ENCODE measurements around the gene CCT3. TPM values are rescaled to one million over a fixed set of nuclear protein-coding genes. Genes with fewer than 3 reads are reported as not detected.

CCT3 gene
- total and polyA plus RNA-seq, 2 experiments from 2014 or later = 405 to 618 TPM

DNA sequence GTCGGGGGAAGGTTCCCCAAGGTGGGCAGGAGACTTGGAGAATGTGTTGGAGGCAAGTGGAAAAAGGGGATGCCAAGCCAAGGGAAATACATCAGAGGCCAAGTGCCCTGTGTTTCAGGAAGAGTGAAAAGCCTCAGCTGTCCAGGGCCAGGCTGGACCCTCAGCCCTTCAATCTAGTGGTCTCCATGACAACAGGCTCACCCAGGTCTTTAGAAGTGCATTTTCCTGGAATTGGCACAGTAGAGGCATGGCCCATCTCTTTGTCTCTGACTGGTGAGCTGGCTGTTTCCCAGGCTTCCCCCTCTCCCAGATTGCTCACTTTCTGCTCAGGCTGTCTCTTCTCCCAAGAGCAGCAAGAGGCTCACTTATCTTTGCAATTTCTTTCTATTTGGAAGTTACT, 20.5 kb upstream of the CCT3 start:
- Histone ChIP-seq H4K20me1 (replicated peaks; ENCODE audit: insufficient read depth) (no peaks in the 10 kb centered on the region), H3K4me3 (no peak overlapping the region), H3K27me3 (ENCODE audit: insufficient read depth) (no peaks in the 10 kb centered on the region), H3K9me2 (ENCODE audit: insufficient read depth) (no peaks in the 10 kb centered on the region), H3K36me3 (ENCODE audit: insufficient read depth) (no peaks in the 10 kb centered on the region), H3K27ac (ENCODE audit: low read depth) (no peak overlapping the region), H3K4me1 (ENCODE audit: insufficient read depth) (0 out of 2 replicates have a peak, but pooled peaks cover 4% of the 10 kb centered on the region), H3K4me2 (no peak overlapping the region), H3F3A (replicated peaks; ENCODE audit: low read depth) (0 out of 2 replicates have a peak, but pooled peaks cover 4% of the 10 kb centered on the region), H2AFZ (no peak overlapping the region), H3K79me2 (replicated peaks; ENCODE audit: insufficient read depth) (no peaks in the 10 kb centered on the region)
- TF ChIP-seq EZH2phosphoT487 (IDR thresholded peaks at IDR 0.05; ENCODE audit: unreplicated experiment) = no peak
- no peak for TF ChIP-seq EZH2 (IDR thresholded peaks at IDR 0.05; ENCODE audit: low read depth, unreplicated experiment)
- no peak for TF ChIP-seq CTCF (conservative IDR thresholded peaks at IDR 0.05; ENCODE audit: low read depth in 2 of 2)
- TF ChIP-seq, protein P1, sequence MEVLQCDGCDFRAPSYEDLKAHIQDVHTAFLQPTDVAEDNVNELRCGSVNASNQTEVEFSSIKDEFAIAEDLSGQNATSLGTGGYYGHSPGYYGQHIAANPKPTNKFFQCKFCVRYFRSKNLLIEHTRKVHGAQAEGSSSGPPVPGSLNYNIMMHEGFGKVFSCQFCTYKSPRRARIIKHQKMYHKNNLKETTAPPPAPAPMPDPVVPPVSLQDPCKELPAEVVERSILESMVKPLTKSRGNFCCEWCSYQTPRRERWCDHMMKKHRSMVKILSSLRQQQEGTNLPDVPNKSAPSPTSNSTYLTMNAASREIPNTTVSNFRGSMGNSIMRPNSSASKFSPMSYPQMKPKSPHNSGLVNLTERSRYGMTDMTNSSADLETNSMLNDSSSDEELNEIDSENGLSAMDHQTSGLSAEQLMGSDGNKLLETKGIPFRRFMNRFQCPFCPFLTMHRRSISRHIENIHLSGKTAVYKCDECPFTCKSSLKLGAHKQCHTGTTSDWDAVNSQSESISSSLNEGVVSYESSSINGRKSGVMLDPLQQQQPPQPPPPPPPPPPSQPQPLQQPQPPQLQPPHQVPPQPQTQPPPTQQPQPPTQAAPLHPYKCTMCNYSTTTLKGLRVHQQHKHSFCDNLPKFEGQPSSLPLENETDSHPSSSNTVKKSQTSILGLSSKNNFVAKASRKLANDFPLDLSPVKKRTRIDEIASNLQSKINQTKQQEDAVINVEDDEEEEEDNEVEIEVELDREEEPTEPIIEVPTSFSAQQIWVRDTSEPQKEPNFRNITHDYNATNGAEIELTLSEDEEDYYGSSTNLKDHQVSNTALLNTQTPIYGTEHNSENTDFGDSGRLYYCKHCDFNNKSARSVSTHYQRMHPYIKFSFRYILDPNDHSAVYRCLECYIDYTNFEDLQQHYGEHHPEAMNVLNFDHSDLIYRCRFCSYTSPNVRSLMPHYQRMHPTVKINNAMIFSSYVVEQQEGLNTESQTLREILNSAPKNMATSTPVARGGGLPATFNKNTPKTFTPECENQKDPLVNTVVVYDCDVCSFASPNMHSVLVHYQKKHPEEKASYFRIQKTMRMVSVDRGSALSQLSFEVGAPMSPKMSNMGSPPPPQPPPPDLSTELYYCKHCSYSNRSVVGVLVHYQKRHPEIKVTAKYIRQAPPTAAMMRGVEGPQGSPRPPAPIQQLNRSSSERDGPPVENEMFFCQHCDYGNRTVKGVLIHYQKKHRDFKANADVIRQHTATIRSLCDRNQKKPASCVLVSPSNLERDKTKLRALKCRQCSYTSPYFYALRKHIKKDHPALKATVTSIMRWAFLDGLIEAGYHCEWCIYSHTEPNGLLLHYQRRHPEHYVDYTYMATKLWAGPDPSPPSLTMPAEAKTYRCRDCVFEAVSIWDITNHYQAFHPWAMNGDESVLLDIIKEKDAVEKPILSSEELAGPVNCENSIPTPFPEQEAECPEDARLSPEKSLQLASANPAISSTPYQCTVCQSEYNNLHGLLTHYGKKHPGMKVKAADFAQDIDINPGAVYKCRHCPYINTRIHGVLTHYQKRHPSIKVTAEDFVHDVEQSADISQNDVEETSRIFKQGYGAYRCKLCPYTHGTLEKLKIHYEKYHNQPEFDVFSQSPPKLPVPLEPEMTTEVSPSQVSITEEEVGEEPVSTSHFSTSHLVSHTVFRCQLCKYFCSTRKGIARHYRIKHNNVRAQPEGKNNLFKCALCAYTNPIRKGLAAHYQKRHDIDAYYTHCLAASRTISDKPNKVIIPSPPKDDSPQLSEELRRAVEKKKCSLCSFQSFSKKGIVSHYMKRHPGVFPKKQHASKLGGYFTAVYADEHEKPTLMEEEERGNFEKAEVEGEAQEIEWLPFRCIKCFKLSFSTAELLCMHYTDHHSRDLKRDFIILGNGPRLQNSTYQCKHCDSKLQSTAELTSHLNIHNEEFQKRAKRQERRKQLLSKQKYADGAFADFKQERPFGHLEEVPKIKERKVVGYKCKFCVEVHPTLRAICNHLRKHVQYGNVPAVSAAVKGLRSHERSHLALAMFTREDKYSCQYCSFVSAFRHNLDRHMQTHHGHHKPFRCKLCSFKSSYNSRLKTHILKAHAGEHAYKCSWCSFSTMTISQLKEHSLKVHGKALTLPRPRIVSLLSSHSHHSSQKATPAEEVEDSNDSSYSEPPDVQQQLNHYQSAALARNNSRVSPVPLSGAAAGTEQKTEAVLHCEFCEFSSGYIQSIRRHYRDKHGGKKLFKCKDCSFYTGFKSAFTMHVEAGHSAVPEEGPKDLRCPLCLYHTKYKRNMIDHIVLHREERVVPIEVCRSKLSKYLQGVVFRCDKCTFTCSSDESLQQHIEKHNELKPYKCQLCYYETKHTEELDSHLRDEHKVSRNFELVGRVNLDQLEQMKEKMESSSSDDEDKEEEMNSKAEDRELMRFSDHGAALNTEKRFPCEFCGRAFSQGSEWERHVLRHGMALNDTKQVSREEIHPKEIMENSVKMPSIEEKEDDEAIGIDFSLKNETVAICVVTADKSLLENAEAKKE (CRISPR knock-in tag; IDR thresholded peaks at IDR 0.05) = no peak
- TF ChIP-seq NANOG (IDR thresholded peaks at IDR 0.05; ENCODE audit: borderline replicate concordance) = no peak
- no peak for TF ChIP-seq CREB1 (CRISPR knock-in tag; IDR thresholded peaks at IDR 0.05; ENCODE audit: low read depth)
- H3K27me3 Mint-ChIP-seq (ENCODE audit: insufficient read depth, low read depth, poor library complexity) = no peaks in the 10 kb centered on the region
- no peaks in the 10 kb centered on the region for H3K36me3 Mint-ChIP-seq (ENCODE audit: low read depth)
- no peak for ATAC-seq
- H3K9me3 Mint-ChIP-seq = 0 out of 3 replicates have a peak, but pooled peaks cover 3% of the 10 kb centered on the region
- peaks cover 14% of the 10 kb centered on the region for H3K4me1 Mint-ChIP-seq
- H3K4me3 Mint-ChIP-seq = no peak overlapping the region
- no peak overlapping the region for H3K27ac Mint-ChIP-seq
- no peak for DNase-seq (ENCODE audit: low spot score)

Measured in GM23338 (cell line).